ENCODE measurements around the gene SDHAF3.
"Not testable (repeated sequence)": the region's sequence is repeated elsewhere in the genome, so short reads cannot be mapped to it uniquely, and the experiment has no call there.

GRCh38 chr7:97161609-97162008 is 44.1 kb downstream of the SDHAF3 start:
- TF ChIP-seq, protein P1, sequence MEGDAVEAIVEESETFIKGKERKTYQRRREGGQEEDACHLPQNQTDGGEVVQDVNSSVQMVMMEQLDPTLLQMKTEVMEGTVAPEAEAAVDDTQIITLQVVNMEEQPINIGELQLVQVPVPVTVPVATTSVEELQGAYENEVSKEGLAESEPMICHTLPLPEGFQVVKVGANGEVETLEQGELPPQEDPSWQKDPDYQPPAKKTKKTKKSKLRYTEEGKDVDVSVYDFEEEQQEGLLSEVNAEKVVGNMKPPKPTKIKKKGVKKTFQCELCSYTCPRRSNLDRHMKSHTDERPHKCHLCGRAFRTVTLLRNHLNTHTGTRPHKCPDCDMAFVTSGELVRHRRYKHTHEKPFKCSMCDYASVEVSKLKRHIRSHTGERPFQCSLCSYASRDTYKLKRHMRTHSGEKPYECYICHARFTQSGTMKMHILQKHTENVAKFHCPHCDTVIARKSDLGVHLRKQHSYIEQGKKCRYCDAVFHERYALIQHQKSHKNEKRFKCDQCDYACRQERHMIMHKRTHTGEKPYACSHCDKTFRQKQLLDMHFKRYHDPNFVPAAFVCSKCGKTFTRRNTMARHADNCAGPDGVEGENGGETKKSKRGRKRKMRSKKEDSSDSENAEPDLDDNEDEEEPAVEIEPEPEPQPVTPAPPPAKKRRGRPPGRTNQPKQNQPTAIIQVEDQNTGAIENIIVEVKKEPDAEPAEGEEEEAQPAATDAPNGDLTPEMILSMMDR (IDR thresholded peaks at IDR 0.05), result not testable (repeated sequence)
- not testable (repeated sequence) for TF ChIP-seq ZFX (IDR thresholded peaks at IDR 0.05; ENCODE audit: borderline replicate concordance)
